Measurements from ENCODE around the gene FAM117A. TPM values are rescaled to one million over a fixed set of nuclear protein-coding genes. Genes with fewer than 3 reads are reported as not detected.

Gene FAM117A
- total RNA-seq, 1 experiment from 2014 or later = 10.1 TPM

DNA sequence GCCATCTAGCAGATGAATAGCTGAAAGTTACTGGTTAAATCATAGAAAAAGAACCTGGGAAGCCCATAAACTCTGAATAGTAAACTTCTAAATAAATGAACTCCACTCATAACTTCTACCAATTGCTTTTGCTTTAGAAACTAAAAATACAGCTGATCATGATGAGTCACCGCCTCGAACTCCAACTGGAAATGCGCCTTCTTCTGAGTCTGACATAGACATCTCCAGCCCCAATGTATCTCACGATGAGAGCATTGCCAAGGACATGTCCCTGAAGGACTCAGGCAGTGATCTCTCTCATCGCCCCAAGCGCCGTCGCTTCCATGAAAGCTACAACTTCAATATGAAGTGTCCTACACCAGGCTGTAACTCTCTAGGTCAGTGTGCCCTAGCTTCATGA lies 34.3 kb upstream of the FAM117A start:
- Histone ChIP-seq H3K27me3 (replicated peaks; ENCODE audit: insufficient read depth, low read depth, low read length, poor library complexity) (no peaks in the 10 kb centered on the region), H3K4me3 (ENCODE audit: low read depth, low read length, poor library complexity, severe bottlenecking) (no peak overlapping the region), H3K36me3 (ENCODE audit: insufficient read depth, low read length, poor library complexity, severe bottlenecking) (peaks cover 95% of the 10 kb centered on the region), H3K4me1 (ENCODE audit: insufficient read depth, low read length, poor library complexity, severe bottlenecking) (no peaks in the 10 kb centered on the region), H3K27ac (ENCODE audit: low read depth, low read length, poor library complexity, severe bottlenecking) (no peak overlapping the region), H3K9me3 (ENCODE audit: low read depth, low read length, poor library complexity, severe bottlenecking) (no peaks in the 10 kb centered on the region)
- intact Hi-C loops (cut with micrococcal nuclease; ENCODE audit: unreplicated experiment) = no loop called here
- no TSS peak for BruUV-seq (replicated peaks)
- TF ChIP-seq EZH2 (IDR thresholded peaks at IDR 0.05; ENCODE audit: borderline replicate concordance, low read depth, low read length, poor library complexity, severe bottlenecking) = no peak
- TF ChIP-seq, protein P1, sequence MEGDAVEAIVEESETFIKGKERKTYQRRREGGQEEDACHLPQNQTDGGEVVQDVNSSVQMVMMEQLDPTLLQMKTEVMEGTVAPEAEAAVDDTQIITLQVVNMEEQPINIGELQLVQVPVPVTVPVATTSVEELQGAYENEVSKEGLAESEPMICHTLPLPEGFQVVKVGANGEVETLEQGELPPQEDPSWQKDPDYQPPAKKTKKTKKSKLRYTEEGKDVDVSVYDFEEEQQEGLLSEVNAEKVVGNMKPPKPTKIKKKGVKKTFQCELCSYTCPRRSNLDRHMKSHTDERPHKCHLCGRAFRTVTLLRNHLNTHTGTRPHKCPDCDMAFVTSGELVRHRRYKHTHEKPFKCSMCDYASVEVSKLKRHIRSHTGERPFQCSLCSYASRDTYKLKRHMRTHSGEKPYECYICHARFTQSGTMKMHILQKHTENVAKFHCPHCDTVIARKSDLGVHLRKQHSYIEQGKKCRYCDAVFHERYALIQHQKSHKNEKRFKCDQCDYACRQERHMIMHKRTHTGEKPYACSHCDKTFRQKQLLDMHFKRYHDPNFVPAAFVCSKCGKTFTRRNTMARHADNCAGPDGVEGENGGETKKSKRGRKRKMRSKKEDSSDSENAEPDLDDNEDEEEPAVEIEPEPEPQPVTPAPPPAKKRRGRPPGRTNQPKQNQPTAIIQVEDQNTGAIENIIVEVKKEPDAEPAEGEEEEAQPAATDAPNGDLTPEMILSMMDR (conservative IDR thresholded peaks at IDR 0.05; ENCODE audit: low read depth, low read length) = no peak
- ChIA-PET POLR2A (ENCODE audit: low non-redundant PET) (no interaction called here), CTCF (no interaction called here)
- DNase-seq (ENCODE audit: low spot score) = no peak

DNA sequence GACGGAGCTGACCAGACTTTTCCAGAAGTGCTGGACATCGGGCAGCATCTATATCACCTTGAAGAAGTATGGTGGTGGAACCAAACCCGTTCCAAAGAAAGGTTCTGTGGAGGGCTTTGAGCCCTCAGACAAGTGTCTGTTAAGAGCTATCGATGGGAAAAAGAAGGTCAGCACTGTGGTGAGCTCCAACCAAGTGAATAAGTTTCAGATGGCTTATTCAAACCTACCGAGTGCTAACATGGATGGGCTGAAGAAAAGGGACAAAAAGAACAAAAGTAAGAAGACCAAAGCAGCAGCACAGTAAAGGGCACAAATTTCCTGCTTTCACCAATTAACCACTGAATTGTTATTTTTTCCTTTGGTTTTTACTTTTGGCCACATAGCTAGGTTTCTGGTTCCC lies 31.4 kb upstream of the FAM117A start:
- no peaks in the 10 kb centered on the region for H3K4me1 ChIP-seq (ENCODE audit: insufficient read depth, low read length, poor library complexity, severe bottlenecking)
- no peak for DNase-seq (ENCODE audit: low spot score)
- no peaks in the 10 kb centered on the region for H3K9me3 ChIP-seq (ENCODE audit: low read depth, low read length, poor library complexity, severe bottlenecking)
- peaks cover 84% of the 10 kb centered on the region for H3K36me3 ChIP-seq (ENCODE audit: insufficient read depth, low read length, poor library complexity, severe bottlenecking)
- POLR2A ChIA-PET (ENCODE audit: low non-redundant PET) = interaction anchor here (0.6 kb wide), 1 partner anchor 894 kb away, joined by 3 read pairs; no protein-coding TSS in a partner anchor
- CTCF ChIA-PET = no interaction called here
- H3K27me3 ChIP-seq (replicated peaks; ENCODE audit: insufficient read depth, low read depth, low read length, poor library complexity) = no peaks in the 10 kb centered on the region
- intact Hi-C loops (cut with micrococcal nuclease; ENCODE audit: unreplicated experiment) = no loop called here
- H3K27ac ChIP-seq (ENCODE audit: low read depth, low read length, poor library complexity, severe bottlenecking) = no peak overlapping the region
- H3K4me3 ChIP-seq (ENCODE audit: low read depth, low read length, poor library complexity, severe bottlenecking) = no peak overlapping the region
- BruUV-seq (replicated peaks) = no TSS peak
- no peak for TF ChIP-seq EZH2 (IDR thresholded peaks at IDR 0.05; ENCODE audit: borderline replicate concordance, low read depth, low read length, poor library complexity, severe bottlenecking)
- TF ChIP-seq, protein P1 (conservative IDR thresholded peaks at IDR 0.05; ENCODE audit: low read depth, low read length) = no peak

DNA sequence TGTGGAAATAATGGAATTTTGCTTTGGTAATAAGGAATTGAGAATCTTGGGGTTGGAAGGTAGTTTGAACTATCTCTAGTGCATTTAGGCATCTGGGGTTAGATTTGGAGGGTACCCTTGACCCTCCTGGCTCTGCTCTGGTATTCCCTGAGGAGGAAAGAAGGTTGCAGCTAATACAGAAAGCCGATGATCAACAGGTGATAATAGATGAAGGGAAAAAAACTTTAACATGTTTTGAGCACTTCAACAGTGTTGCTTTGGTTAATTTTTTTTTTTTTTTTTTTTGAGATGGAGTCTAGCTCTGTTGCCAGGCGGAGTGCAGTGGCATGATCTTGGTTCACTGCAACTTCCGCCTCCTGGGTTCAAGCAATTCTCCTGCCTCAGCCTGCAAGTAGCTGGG lies 29.4 kb upstream of the FAM117A start:
- Histone ChIP-seq H3K36me3 (ENCODE audit: insufficient read depth, low read length, poor library complexity, severe bottlenecking) (peaks cover 64% of the 10 kb centered on the region), H3K4me3 (ENCODE audit: low read depth, low read length, poor library complexity, severe bottlenecking) (no peak overlapping the region), H3K9me3 (ENCODE audit: low read depth, low read length, poor library complexity, severe bottlenecking) (no peaks in the 10 kb centered on the region), H3K27ac (ENCODE audit: low read depth, low read length, poor library complexity, severe bottlenecking) (no peak overlapping the region), H3K4me1 (ENCODE audit: insufficient read depth, low read length, poor library complexity, severe bottlenecking) (peaks cover 8% of the 10 kb centered on the region), H3K27me3 (replicated peaks; ENCODE audit: insufficient read depth, low read depth, low read length, poor library complexity) (no peaks in the 10 kb centered on the region)
- no peak for DNase-seq (ENCODE audit: low spot score)
- no TSS peak for BruUV-seq (replicated peaks)
- intact Hi-C loops (cut with micrococcal nuclease; ENCODE audit: unreplicated experiment) = no loop called here
- ChIA-PET POLR2A (ENCODE audit: low non-redundant PET) (interaction anchor here (0.7 kb wide), 1 partner anchor 29 kb away, joined by 3 read pairs; no protein-coding TSS in a partner anchor), CTCF (no interaction called here)
- TF ChIP-seq EZH2 (IDR thresholded peaks at IDR 0.05; ENCODE audit: borderline replicate concordance, low read depth, low read length, poor library complexity, severe bottlenecking) = no peak
- TF ChIP-seq, protein P1 (conservative IDR thresholded peaks at IDR 0.05; ENCODE audit: low read depth, low read length) = no peak
